Hepatocyte (in vitro differentiated cells): ENCODE data around the gene PLPPR1. TPM values are rescaled to one million over a fixed set of nuclear protein-coding genes. Genes with fewer than 3 reads are reported as not detected.

Experiments
- DNase-seq: peaks from one replicate; pipeline ENCODE4 v3.0.0-alpha.2; 2016; ENCODE audit warnings: low spot score
- H2AFZ ChIP-seq: fragments of 200-600 bp; sonication (generic); 2 replicates; pipeline ENCODE4 v1.6.0; 2016; ENCODE audit warnings: antibody characterized with exemption, mild to moderate bottlenecking
- H3K27ac ChIP-seq: fragments of 200-600 bp; sonication (generic); 2 replicates; pipeline ENCODE4 v1.5.1; 2016; ENCODE audit warnings: mild to moderate bottlenecking
- H3K27me3 ChIP-seq: fragments of 200-600 bp; sonication (generic); 2 replicates; pipeline ENCODE4 v1.6.1; 2016
- H3K36me3 ChIP-seq: fragments of 200-600 bp; sonication (generic); replicated peaks from 2 replicates; pipeline ENCODE4 v1.5.1; 2016; ENCODE audit warnings: low read depth; ENCODE audit not compliant: insufficient read depth
- H3K4me1 ChIP-seq: fragments of 200-600 bp; sonication (generic); 2 replicates; pipeline ENCODE4 v1.5.1; 2016; ENCODE audit warnings: mild to moderate bottlenecking, moderate library complexity; ENCODE audit not compliant: insufficient read depth
- H3K4me2 ChIP-seq: fragments of 200-600 bp; sonication (generic); 2 replicates; pipeline ENCODE4 v1.6.0; 2016
- H3K4me3 ChIP-seq: fragments of 200-600 bp; sonication (generic); 2 replicates; pipeline ENCODE4 v1.5.1; 2016; ENCODE audit warnings: mild to moderate bottlenecking
- H3K79me2 ChIP-seq: fragments of 200-600 bp; sonication (generic); 2 replicates; pipeline ENCODE4 v1.6.0; 2017; ENCODE audit warnings: mild to moderate bottlenecking
- H3K9me2 ChIP-seq: fragments of 200-600 bp; sonication (generic); replicated peaks from 2 replicates; pipeline ENCODE4 v1.6.0; 2017; ENCODE audit warnings: mild to moderate bottlenecking; ENCODE audit not compliant: insufficient read depth
- H3K9me3 ChIP-seq: fragments of 200-600 bp; sonication (generic); 2 replicates; pipeline ENCODE4 v1.5.1; 2016; ENCODE audit warnings: low read depth, mild to moderate bottlenecking
- H4K20me1 ChIP-seq: fragments of 200-600 bp; sonication (generic); 2 replicates; pipeline ENCODE4 v1.6.0; 2016; ENCODE audit warnings: mild to moderate bottlenecking; ENCODE audit not compliant: insufficient read depth, poor library complexity, severe bottlenecking
- CTCF ChIP-seq: fragments of 200-600 bp; sonication (generic); IDR thresholded peaks from 2 replicates; pipeline ENCODE4 v1.5.1; 2016; ENCODE audit warnings: antibody characterized with exemption, mild to moderate bottlenecking; ENCODE audit not compliant: poor library complexity
- EZH2 ChIP-seq: fragments of 200-600 bp; sonication (generic); IDR thresholded peaks from 2 replicates; pipeline ENCODE4 v1.6.1; 2016; ENCODE audit warnings: antibody characterized with exemption, mild to moderate bottlenecking, borderline replicate concordance
- EZH2phosphoT487 ChIP-seq: fragments of 200-600 bp; sonication (generic); IDR thresholded peaks from one replicate; pipeline ENCODE4 v1.6.1; 2018; ENCODE audit warnings: antibody characterized with exemption, mild to moderate bottlenecking, low read depth, moderate library complexity; ENCODE audit not compliant: unreplicated experiment, severe bottlenecking
- WGBS: methylation state at CpG from one replicate; pipeline ENCODE4 v1.1.6; 2016; ENCODE audit warnings: low lambda C conversion rate; ENCODE audit errors: missing lambda C conversion rate; 5-methylcytosine and 5-hydroxymethylcytosine counted together
- polyA plus RNA-seq: library from polyadenylated mRNA; unstranded; fragments of >200 nt; fragmentation: Nextera tagmentation; extraction: Ambion mirVana; gene quantifications from 2 replicates; pipeline ENCODE4 v1.2.1, GENCODE V29; 2016
- total RNA-seq: library from RNA; depleted of rRNA; stranded (reverse); fragments of >200 nt; gene quantifications from 2 replicates; pipeline ENCODE4 v1.2.3, GENCODE V29; 2014

Gene PLPPR1
- total and polyA plus RNA-seq, 2 experiments from 2014 or later = 0.27 to 2.1 TPM

GRCh38 chr9:101226803-101227202 lies 198.3 kb downstream of the PLPPR1 start:
- Histone ChIP-seq H3K4me1 (no peaks in the 10 kb centered on the region), H3K27ac (no peak overlapping the region), H3K9me2 (no peaks in the 10 kb centered on the region), H3K9me3 (no peaks in the 10 kb centered on the region), H3K79me2 (no peaks in the 10 kb centered on the region), H3K4me2 (no peak overlapping the region), H3K4me3 (no peak overlapping the region), H3K36me3 (no peaks in the 10 kb centered on the region), H4K20me1 (no peaks in the 10 kb centered on the region), H3K27me3 (no peaks in the 10 kb centered on the region), H2AFZ (no peak overlapping the region)
- WGBS = 94% methylated on average over 3 of the region's 3 CpGs
- TF ChIP-seq EZH2 (no peak), EZH2phosphoT487 (no peak), CTCF (no peak)
- DNase-seq = no peak

- no peak for DNase-seq
- 36% methylated on average over 1 of the region's 1 CpG for WGBS
- Histone ChIP-seq H3K4me2 (no peak overlapping the region), H3K27me3 (no peaks in the 10 kb centered on the region), H3K9me2 (no peaks in the 10 kb centered on the region), H3K4me1 (no peaks in the 10 kb centered on the region), H3K4me3 (no peak overlapping the region), H2AFZ (no peak overlapping the region), H3K27ac (no peak overlapping the region), H3K9me3 (no peaks in the 10 kb centered on the region), H4K20me1 (no peaks in the 10 kb centered on the region), H3K36me3 (no peaks in the 10 kb centered on the region), H3K79me2 (no peaks in the 10 kb centered on the region)
- no peak for TF ChIP-seq EZH2phosphoT487
- TF ChIP-seq EZH2 = no peak
- TF ChIP-seq CTCF = no peak
These were observed 201.1 kb downstream of the PLPPR1 start for GRCh38 chr9:101229606-101230005.

- Histone ChIP-seq H3K9me2 (no peaks in the 10 kb centered on the region), H3K27ac (no peak overlapping the region), H3K36me3 (no peaks in the 10 kb centered on the region), H4K20me1 (no peaks in the 10 kb centered on the region), H3K4me2 (no peak overlapping the region), H3K4me1 (no peaks in the 10 kb centered on the region), H3K27me3 (no peaks in the 10 kb centered on the region), H3K79me2 (no peaks in the 10 kb centered on the region), H3K9me3 (no peaks in the 10 kb centered on the region), H2AFZ (no peak overlapping the region), H3K4me3 (no peak overlapping the region)
- DNase-seq = no peak
- TF ChIP-seq EZH2 (no peak), CTCF (no peak), EZH2phosphoT487 (no peak)
- 96% methylated on average over 2 of the region's 2 CpGs for WGBS
These were observed 204.0 kb downstream of the PLPPR1 start for GRCh38 chr9:101232405-101232977.
